Lower lobe of right lung (tissue), 2 donors: Measurements from ENCODE around the gene INPP5A. TPM values are rescaled to one million over a fixed set of nuclear protein-coding genes. Genes with fewer than 3 reads are reported as not detected.

Experiments used
- ATAC-seq, 2 donors: fragments of 200-7000 bp; cut with Tn5 transposase; one replicate each; pipeline ENCODE4 v1.9.1; 2020 to 2022; ENCODE audit warnings: mild to moderate bottlenecking in 2 of 2, moderate library complexity in 2 of 2
- DNase-seq: peaks from one replicate; pipeline ENCODE4 v3.0.0-alpha.2; 2020
- H3K27ac ChIP-seq: fragments of 200-600 bp; one replicate; pipeline ENCODE4 v1.8.0; 2022
- H3K27me3 ChIP-seq: fragments of 200-600 bp; one replicate; pipeline ENCODE4 v1.8.0; 2022; ENCODE audit warnings: low read depth
- H3K36me3 ChIP-seq: fragments of 200-600 bp; one replicate; pipeline ENCODE4 v1.8.0; 2022; ENCODE audit warnings: mild to moderate bottlenecking
- H3K4me1 ChIP-seq: fragments of 200-600 bp; one replicate; pipeline ENCODE4 v1.8.0; 2022
- H3K4me3 ChIP-seq: fragments of 200-600 bp; one replicate; pipeline ENCODE4 v1.8.0; 2022; ENCODE audit warnings: mild to moderate bottlenecking
- H3K9me3 ChIP-seq: fragments of 200-600 bp; one replicate; pipeline ENCODE4 v1.8.0; 2022
- CTCF ChIP-seq: fragments of 200-600 bp; IDR thresholded peaks from one replicate; pipeline ENCODE4 v1.8.0; 2022; ENCODE audit warnings: antibody characterized with exemption, mild to moderate bottlenecking
- intact Hi-C: fragments of 100-400 bp; cut with DNase I; formaldehyde crosslinking; loops from one replicate; pipeline ENCODE4 v1.11.0; 2022
- total RNA-seq: library from RNA; stranded (reverse); fragmentation: NEBNext Ultra II Directional; extraction: Animal tissue kit (Norgen Biotek cat#: 25700); gene quantifications from one replicate; pipeline ENCODE4 v1.2.1, GENCODE V29; 2021
- donor health status: DM: no; HTN: yes; CAD: no; lungs with severe emphysema.

INPP5A gene
- total RNA-seq, 1 donor from 2014 or later: 34.1 TPM

GRCh38 chr10:132776186-132776585 lies 238.6 kb downstream of the INPP5A start:
- intact Hi-C loops: no loop called here
- H3K4me1 ChIP-seq: no peaks in the 10 kb centered on the region
- TF ChIP-seq CTCF: no peak
- H3K27ac ChIP-seq: no peak overlapping the region
- H3K9me3 ChIP-seq: no peaks in the 10 kb centered on the region
- H3K36me3 ChIP-seq: peaks cover 35% of the 10 kb centered on the region
- no peak overlapping the region for H3K4me3 ChIP-seq
- ATAC-seq: no peak
- no peaks in the 10 kb centered on the region for H3K27me3 ChIP-seq
- DNase-seq: no peak

DNA sequence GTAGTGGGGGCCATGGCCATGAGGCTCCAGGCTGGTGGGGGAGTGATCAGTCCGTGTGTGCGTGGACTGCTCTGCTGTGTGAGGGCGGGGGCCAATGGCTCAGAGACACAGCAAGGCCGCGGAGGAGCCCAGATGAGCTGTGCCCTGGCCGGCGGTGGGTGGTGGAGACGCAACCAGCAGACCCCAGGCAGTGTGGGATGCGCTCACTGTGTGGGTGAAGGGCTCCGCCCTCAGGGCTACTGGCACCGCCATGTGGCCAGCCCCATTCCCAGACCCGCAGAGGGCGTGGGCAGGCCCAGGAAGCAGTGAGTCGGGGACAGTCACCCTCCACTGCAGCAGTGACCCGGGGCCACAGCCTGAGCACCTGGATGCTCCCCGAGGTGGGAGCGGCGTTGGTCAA lies 239.2 kb downstream of the INPP5A start:
- DNase-seq: no peak
- TF ChIP-seq CTCF: no peak
- no peaks in the 10 kb centered on the region for H3K9me3 ChIP-seq
- H3K27me3 ChIP-seq: no peaks in the 10 kb centered on the region
- H3K27ac ChIP-seq: no peak overlapping the region
- peak in 1 of 2 donors; percentile 11 for ATAC-seq
- no peaks in the 10 kb centered on the region for H3K4me1 ChIP-seq
- intact Hi-C loops: no loop called here
- no peak overlapping the region for H3K4me3 ChIP-seq
- H3K36me3 ChIP-seq: peaks cover 41% of the 10 kb centered on the region

- DNase-seq (no peak), ATAC-seq (peak in 1 of 2 donors; percentile 6)
- Histone ChIP-seq H3K27ac (no peak overlapping the region), H3K27me3 (no peaks in the 10 kb centered on the region), H3K9me3 (no peaks in the 10 kb centered on the region), H3K4me3 (no peak overlapping the region), H3K4me1 (no peaks in the 10 kb centered on the region), H3K36me3 (peaks cover 47% of the 10 kb centered on the region)
- intact Hi-C loops: no loop called here
- no peak for TF ChIP-seq CTCF
Observed at GRCh38 chr10:132777441-132777840, 239.9 kb downstream of the INPP5A start.

DNA sequence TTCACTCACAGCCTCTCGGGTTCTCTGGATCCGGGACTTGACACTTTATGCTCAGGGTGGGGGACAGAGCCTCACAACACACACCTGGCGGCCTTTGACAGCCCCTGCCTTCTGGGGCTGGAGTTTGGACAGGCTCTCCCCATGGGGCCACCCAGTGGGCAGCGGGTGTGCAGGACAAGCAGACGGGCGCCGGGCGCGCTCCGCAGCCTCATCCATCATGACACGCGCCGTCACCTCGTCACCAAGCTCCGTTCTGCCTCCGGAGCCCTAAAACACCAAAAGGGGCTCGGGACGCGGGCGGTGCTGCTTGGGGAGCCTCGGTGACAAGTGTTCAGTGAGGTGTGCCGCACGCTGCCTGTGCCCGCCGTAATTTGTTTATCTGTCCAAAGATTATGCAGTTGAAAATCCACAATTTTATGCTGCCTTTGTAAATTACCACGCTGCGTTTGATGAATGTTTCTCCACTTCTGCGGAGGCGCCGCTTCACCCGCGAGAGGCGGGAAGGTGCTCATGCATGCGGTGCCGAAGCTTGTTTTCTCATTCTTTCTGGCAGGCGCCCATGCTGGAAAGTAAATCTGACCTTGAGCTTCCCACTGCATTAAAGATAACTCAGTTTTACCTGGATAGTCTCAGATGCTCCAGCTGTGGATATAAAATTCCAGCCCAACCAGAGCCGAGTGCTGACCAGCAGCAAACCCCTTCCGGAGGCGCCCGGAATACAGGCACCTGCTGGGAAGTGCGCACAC lies 242.1 kb downstream of the INPP5A start:
- ATAC-seq: no peak
- H3K27me3 ChIP-seq: peaks cover 14% of the 10 kb centered on the region
- intact Hi-C loops: no loop called here
- no peak for TF ChIP-seq CTCF
- no peak for DNase-seq
- peaks cover 46% of the 10 kb centered on the region for H3K36me3 ChIP-seq
- no peaks in the 10 kb centered on the region for H3K4me1 ChIP-seq
- no peaks in the 10 kb centered on the region for H3K9me3 ChIP-seq
- no peak overlapping the region for H3K27ac ChIP-seq
- no peak overlapping the region for H3K4me3 ChIP-seq

DNA sequence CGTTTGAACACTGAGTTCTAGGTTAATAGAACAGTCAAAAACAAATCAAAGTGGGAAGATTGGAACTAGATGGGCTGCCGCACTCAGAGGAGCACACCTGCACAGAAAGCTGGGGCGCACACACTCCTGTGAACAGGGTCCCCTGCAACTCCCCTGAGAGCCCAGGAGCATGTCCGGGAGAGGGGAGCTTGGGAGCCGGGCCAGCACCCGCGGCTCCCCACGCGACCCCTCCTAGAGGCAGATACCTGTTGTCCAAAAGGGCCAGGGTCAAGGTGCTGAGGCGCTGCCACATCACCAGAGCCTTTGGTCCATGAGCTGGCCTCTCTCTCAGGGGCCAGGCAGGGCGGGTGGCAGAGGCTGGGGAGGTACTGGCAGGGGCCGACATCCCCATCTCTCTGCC lies 242.8 kb downstream of the INPP5A start:
- H3K4me1 ChIP-seq: no peaks in the 10 kb centered on the region
- H3K4me3 ChIP-seq: no peak overlapping the region
- H3K27me3 ChIP-seq: peaks cover 20% of the 10 kb centered on the region
- no peaks in the 10 kb centered on the region for H3K9me3 ChIP-seq
- intact Hi-C loops: no loop called here
- H3K27ac ChIP-seq: no peak overlapping the region
- no peak for TF ChIP-seq CTCF
- no peak for DNase-seq
- H3K36me3 ChIP-seq: peaks cover 46% of the 10 kb centered on the region
- no peak for ATAC-seq
